Left lobe of liver (tissue), 2 donors: ENCODE results near the gene VAPA. TPM values are rescaled to one million over a fixed set of nuclear protein-coding genes. Genes with fewer than 3 reads are reported as not detected.

Experiments
- ATAC-seq: fragments of 200-7000 bp; cut with Tn5 transposase; one replicate; pipeline ENCODE4 v1.9.1; 2020; ENCODE audit warnings: mild to moderate bottlenecking, moderate library complexity
- DNase-seq: peaks from one replicate; pipeline ENCODE4 v3.0.0-alpha.2; 2020; ENCODE audit warnings: low spot score
- total RNA-seq: library from RNA; stranded (reverse); gene quantifications from one replicate; pipeline ENCODE4 v1.2.1, GENCODE V29; 2021
- donor health status: DM: no; HTN: no; CAD: no; lungs with moderate emphysema.
- donor health status: DM: no; HTN: yes; CAD: no.

VAPA gene
- total RNA-seq, 1 donor from 2014 or later: 72.4 TPM

- DNase-seq (no peak), ATAC-seq (no peak)
Observed at GRCh38 chr18:9994701-9995235, 81.0 kb downstream of the VAPA start.

GRCh38 chr18:9995631-9996030, 81.8 kb downstream of the VAPA start:
- DNase-seq (no peak), ATAC-seq (no peak)

GRCh38 chr18:9996094-9996493, 82.3 kb downstream of the VAPA start:
- DNase-seq: no peak
- no peak for ATAC-seq

- ATAC-seq (no peak), DNase-seq (no peak)
Observed at GRCh38 chr18:9997711-9998110, 83.9 kb downstream of the VAPA start.

- ATAC-seq (no peak), DNase-seq (no peak)
Observed at GRCh38 chr18:9998330-9998729, 84.5 kb downstream of the VAPA start.

- DNase-seq (no peak), ATAC-seq (no peak)
Observed at GRCh38 chr18:10002280-10002679, 88.5 kb downstream of the VAPA start.

GRCh38 chr18:10003281-10003680, 89.5 kb downstream of the VAPA start:
- DNase-seq (no peak), ATAC-seq (no peak)

- no peak for ATAC-seq
- no peak for DNase-seq
Observed at GRCh38 chr18:10003866-10004265, 90.0 kb downstream of the VAPA start.

- ATAC-seq (no peak), DNase-seq (peak; percentile 15)
Observed at GRCh38 chr18:10006311-10006893, 92.6 kb downstream of the VAPA start.

GRCh38 chr18:10008006-10008647, 94.3 kb downstream of the VAPA start:
- DNase-seq: peak; percentile 1
- no peak for ATAC-seq

Other genes starting within 250 kb of the VAPA start
- 7.8 TPM for gene RAB31, start 205.7 kb upstream of the VAPA start, total RNA-seq
- gene TXNDC2, start 28.0 kb upstream of the VAPA start, total RNA-seq: not detected